Prostate gland (tissue), 2 donors: ENCODE measurements around the gene ZBTB43. TPM values are rescaled to one million over a fixed set of nuclear protein-coding genes. Genes with fewer than 3 reads are reported as not detected.
"Not testable (repeated sequence)": the region's sequence is repeated elsewhere in the genome, so short reads cannot be mapped to it uniquely, and the experiment has no call there.

Source experiments
- DNase-seq: peaks from one replicate; pipeline ENCODE4 v3.0.0-alpha.2; 2019; ENCODE audit warnings: low spot score
- H3K27ac ChIP-seq, 2 donors: fragments of 200-600 bp; sonication (generic); 2 replicates each; pipeline ENCODE4 v1.5.1; 2017 to 2019
- H3K27me3 ChIP-seq: fragments of 200-600 bp; sonication (generic); replicated peaks from 2 replicates; pipeline ENCODE4 v1.5.1; 2019; ENCODE audit not compliant: insufficient read depth
- H3K36me3 ChIP-seq, 2 donors: fragments of 200-600 bp; sonication (generic); 1 replicate in 1 of 2; 2 replicates in 1 of 2; pipeline versions ENCODE4 v1.5.1 to v1.8.1; 2017 to 2019
- H3K4me1 ChIP-seq: fragments of 200-600 bp; sonication (generic); replicated peaks from 2 replicates; pipeline ENCODE4 v1.5.1; 2019
- H3K4me3 ChIP-seq, 2 donors: fragments of 200-600 bp; sonication (generic); 2 replicates each; pipeline ENCODE4 v1.5.1; 2017 to 2019
- H3K9me3 ChIP-seq: fragments of 200-600 bp; sonication (generic); 2 replicates; pipeline ENCODE4 v1.5.1; 2017
- POLR2A ChIP-seq: fragments of 450-650 bp; IDR thresholded peaks from one replicate; pipeline ENCODE4 v1.6.1; 2016; ENCODE audit warnings: antibody characterized with exemption, mild to moderate bottlenecking
- POLR2AphosphoS5 ChIP-seq: sonication (generic); formaldehyde crosslinking; IDR thresholded peaks from one replicate; pipeline ENCODE4 v1.6.1; 2017; ENCODE audit warnings: antibody characterized with exemption
- WGBS: methylation state at CpG from one replicate; pipeline ENCODE4 v1.1.5; 2018; 5-methylcytosine and 5-hydroxymethylcytosine counted together
- intact Hi-C: fragments of 100-400 bp; cut with DNase I; formaldehyde crosslinking; loops from one replicate; pipeline ENCODE4 v1.14.2; 2022
- total RNA-seq, 2 donors: library from RNA; depleted of rRNA; stranded (reverse); fragments of >200 nt; gene quantifications; one replicate each; pipeline ENCODE4 v1.1.0, GENCODE V29; 2016
- TF ChIP-seq, protein P1 (sequence below), 4 experiments: fragments of 200-600 bp in 2 of 4; fragments of 450-650 bp in 2 of 4; sonication (generic) in 2 of 4; IDR thresholded peaks; 1 replicate in 3 of 4; 2 replicates in 1 of 4; pipeline ENCODE4 v1.5.1; 2016 to 2019; ENCODE audit warnings: antibody characterized with exemption in 4 of 4, mild to moderate bottlenecking in 2 of 4, moderate library complexity in 2 of 4

ZBTB43 gene
- total RNA-seq, 2 donors from 2014 or later, result 30.0 to 118 TPM

- Histone ChIP-seq H3K4me3 (no peak overlapping the region), H3K36me3 (no peaks in the 10 kb centered on the region), H3K9me3 (no peaks in the 10 kb centered on the region), H3K27ac (no peak overlapping the region), H3K4me1 (no peaks in the 10 kb centered on the region), H3K27me3 (peaks cover 4% of the 10 kb centered on the region)
- TF ChIP-seq POLR2AphosphoS5, result no peak
- TF ChIP-seq, protein P1, sequence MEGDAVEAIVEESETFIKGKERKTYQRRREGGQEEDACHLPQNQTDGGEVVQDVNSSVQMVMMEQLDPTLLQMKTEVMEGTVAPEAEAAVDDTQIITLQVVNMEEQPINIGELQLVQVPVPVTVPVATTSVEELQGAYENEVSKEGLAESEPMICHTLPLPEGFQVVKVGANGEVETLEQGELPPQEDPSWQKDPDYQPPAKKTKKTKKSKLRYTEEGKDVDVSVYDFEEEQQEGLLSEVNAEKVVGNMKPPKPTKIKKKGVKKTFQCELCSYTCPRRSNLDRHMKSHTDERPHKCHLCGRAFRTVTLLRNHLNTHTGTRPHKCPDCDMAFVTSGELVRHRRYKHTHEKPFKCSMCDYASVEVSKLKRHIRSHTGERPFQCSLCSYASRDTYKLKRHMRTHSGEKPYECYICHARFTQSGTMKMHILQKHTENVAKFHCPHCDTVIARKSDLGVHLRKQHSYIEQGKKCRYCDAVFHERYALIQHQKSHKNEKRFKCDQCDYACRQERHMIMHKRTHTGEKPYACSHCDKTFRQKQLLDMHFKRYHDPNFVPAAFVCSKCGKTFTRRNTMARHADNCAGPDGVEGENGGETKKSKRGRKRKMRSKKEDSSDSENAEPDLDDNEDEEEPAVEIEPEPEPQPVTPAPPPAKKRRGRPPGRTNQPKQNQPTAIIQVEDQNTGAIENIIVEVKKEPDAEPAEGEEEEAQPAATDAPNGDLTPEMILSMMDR (IDR thresholded peaks at IDR 0.05), result no peak
- no peak for TF ChIP-seq POLR2A
- intact Hi-C loops, result loop anchor here (5.0 to 10.0 kb wide), 2 partner anchors 167 to 280 kb away; partner anchors contain the start of gene LMX1B
- DNase-seq, result no peak
- WGBS, result 31% methylated on average over 4 of the region's 4 CpGs
These were observed 22.8 kb upstream of the ZBTB43 start for GRCh38 chr9:126782053-126782388.

DNA sequence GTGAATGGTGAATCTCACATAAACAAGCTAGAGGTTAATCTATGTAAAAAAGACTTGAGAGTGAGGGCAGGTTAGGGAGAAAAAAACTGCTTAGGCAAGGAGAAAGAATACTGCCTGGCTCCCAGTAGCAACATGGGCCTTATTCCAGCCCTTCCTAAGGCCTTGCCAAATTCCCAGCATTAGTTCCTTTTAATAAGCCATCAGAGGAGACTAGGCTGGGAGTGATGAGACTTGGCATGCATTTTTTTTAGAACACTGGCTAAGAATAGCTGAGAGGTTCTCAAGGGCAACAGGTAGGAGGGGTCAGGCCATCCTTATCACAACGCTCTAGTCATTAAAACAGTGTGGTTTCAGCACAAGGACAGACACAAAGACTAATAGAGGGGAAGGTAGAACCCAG lies 20.9 kb upstream of the ZBTB43 start:
- no peaks in the 10 kb centered on the region for H3K4me1 ChIP-seq
- H3K27ac ChIP-seq, result no peak overlapping the region
- DNase-seq, result no peak
- H3K9me3 ChIP-seq, result no peaks in the 10 kb centered on the region
- no peaks in the 10 kb centered on the region for H3K36me3 ChIP-seq
- TF ChIP-seq POLR2A (no peak), POLR2AphosphoS5 (no peak)
- intact Hi-C loops, result loop anchor here (5.0 to 10.0 kb wide), 2 partner anchors 169 to 282 kb away; partner anchors contain the start of gene LMX1B
- H3K27me3 ChIP-seq, result no peaks in the 10 kb centered on the region
- H3K4me3 ChIP-seq, result no peak overlapping the region
- WGBS, result 61% methylated on average over 1 of the region's 1 CpG

- no peak overlapping the region for H3K27ac ChIP-seq
- no peak for DNase-seq
- H3K4me1 ChIP-seq, result no peaks in the 10 kb centered on the region
- no peak overlapping the region for H3K4me3 ChIP-seq
- WGBS, result 90% methylated on average over 11 of the region's 11 CpGs
- H3K9me3 ChIP-seq, result no peaks in the 10 kb centered on the region
- no peaks in the 10 kb centered on the region for H3K36me3 ChIP-seq
- H3K27me3 ChIP-seq, result no peaks in the 10 kb centered on the region
- TF ChIP-seq, protein P1 (IDR thresholded peaks at IDR 0.05), result no peak
- no peak for TF ChIP-seq POLR2A
- no peak for TF ChIP-seq POLR2AphosphoS5
- intact Hi-C loops, result loop anchor here (5.0 to 10.0 kb wide), 2 partner anchors 170 to 282 kb away; partner anchors contain the start of gene LMX1B
These were observed 20.4 kb upstream of the ZBTB43 start for GRCh38 chr9:126784401-126784800.

DNA sequence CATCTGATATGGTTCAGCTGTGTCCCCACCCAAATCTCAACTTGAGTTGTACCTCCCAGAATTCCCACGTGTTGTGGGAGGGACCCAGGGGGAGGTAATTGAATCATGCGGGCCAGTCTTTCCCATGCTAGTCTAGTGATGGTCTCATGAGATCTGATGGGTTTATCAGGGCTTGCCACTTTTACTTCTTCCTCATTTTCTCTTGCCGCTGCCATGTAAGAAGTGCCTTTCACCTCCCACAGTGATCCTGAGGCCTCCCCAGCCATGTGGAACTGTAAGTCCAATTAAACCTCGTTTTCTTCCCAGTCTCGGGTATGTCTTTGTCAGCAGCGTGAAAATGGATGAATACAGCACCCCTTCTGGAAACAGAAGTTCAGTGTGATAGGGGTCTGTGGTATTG lies 20.0 kb upstream of the ZBTB43 start:
- not testable (repeated sequence) for H3K9me3 ChIP-seq, H3K36me3 ChIP-seq, H3K4me3 ChIP-seq, H3K27ac ChIP-seq, H3K4me1 ChIP-seq, DNase-seq, H3K27me3 ChIP-seq
- intact Hi-C loops, result loop anchor here (5.0 to 10.0 kb wide), 2 partner anchors 170 to 283 kb away; partner anchors contain the start of gene LMX1B
- 92% methylated on average over 6 of the region's 6 CpGs for WGBS

DNA sequence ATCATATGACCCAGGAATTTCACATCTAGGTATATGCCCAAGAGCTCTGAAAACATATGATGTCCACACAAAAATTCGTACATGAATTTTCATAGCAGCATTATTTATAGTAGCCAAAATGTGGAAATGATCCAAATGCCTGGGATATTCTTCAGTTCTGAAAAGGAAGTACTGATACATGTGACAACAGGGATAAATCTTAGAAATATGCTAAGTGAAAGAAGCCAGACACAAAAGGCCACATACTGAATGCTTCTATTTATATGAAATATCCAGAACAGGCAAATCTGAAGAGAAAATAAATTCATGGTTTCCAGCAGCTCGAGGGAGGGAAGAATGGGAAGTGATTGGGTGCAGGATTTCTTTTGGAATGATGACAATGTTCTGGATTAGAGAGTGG lies 16.8 kb upstream of the ZBTB43 start:
- intact Hi-C loops, result loop anchor here (10.0 kb wide), 1 partner anchor 173 kb away; the partner anchor contains the start of gene LMX1B
- no peaks in the 10 kb centered on the region for H3K4me1 ChIP-seq
- no peaks in the 10 kb centered on the region for H3K27me3 ChIP-seq
- H3K9me3 ChIP-seq, result no peaks in the 10 kb centered on the region
- no peaks in the 10 kb centered on the region for H3K36me3 ChIP-seq
- WGBS, result 39% methylated on average over 2 of the region's 2 CpGs
- no peak overlapping the region for H3K4me3 ChIP-seq
- DNase-seq, result no peak
- no peak overlapping the region for H3K27ac ChIP-seq
- TF ChIP-seq, protein P1 (IDR thresholded peaks at IDR 0.05), result no peak
- TF ChIP-seq POLR2AphosphoS5 (no peak), POLR2A (no peak)

GRCh38 chr9:126788634-126789349 lies 16.0 kb upstream of the ZBTB43 start:
- WGBS, result 68% methylated on average over 9 of the region's 9 CpGs
- no peak for DNase-seq
- intact Hi-C loops, result loop anchor here (10.0 kb wide), 1 partner anchor 174 kb away; the partner anchor contains the start of gene LMX1B
- no peak overlapping the region for H3K4me3 ChIP-seq
- H3K27ac ChIP-seq, result no peak overlapping the region
- TF ChIP-seq, protein P1 (IDR thresholded peaks at IDR 0.05), result no peak
- TF ChIP-seq POLR2A (no peak), POLR2AphosphoS5 (no peak)
- no peaks in the 10 kb centered on the region for H3K4me1 ChIP-seq
- no peaks in the 10 kb centered on the region for H3K9me3 ChIP-seq
- H3K36me3 ChIP-seq, result no peaks in the 10 kb centered on the region
- H3K27me3 ChIP-seq, result no peaks in the 10 kb centered on the region
